H9 (cell line): ENCODE data around the gene ST3GAL5. TPM values are rescaled to one million over a fixed set of nuclear protein-coding genes. Genes with fewer than 3 reads are reported as not detected.

ENCODE experiments used
- DNase-seq: peaks from one replicate; pipeline ENCODE4 v3.0.0-alpha.2; 2017
- H2AFZ ChIP-seq: one replicate; pipeline ENCODE4 v1.6.1; 2013; ENCODE audit warnings: mild to moderate bottlenecking, low read length, control low read depth, moderate library complexity
- H2AK5ac ChIP-seq: 2 replicates; pipeline ENCODE4 v1.6.1; 2013; ENCODE audit warnings: low read length, control low read depth, mixed read lengths; ENCODE audit not compliant: insufficient read length
- H2BK120ac ChIP-seq: one replicate; pipeline ENCODE4 v1.6.1; 2013; ENCODE audit warnings: low read depth, mild to moderate bottlenecking, low read length, control low read depth, inconsistent platforms; ENCODE audit not compliant: poor library complexity, severe bottlenecking
- H2BK12ac ChIP-seq: 2 replicates; pipeline ENCODE4 v1.6.1; 2013; ENCODE audit warnings: low read length, control low read depth, mixed read lengths, low read depth; ENCODE audit not compliant: insufficient read length
- H2BK15ac ChIP-seq: 2 replicates; pipeline ENCODE4 v1.6.1; 2013; ENCODE audit warnings: low read depth, low read length, control low read depth
- H2BK20ac ChIP-seq: one replicate; pipeline ENCODE4 v1.6.1; 2013; ENCODE audit warnings: low read depth, mild to moderate bottlenecking, low read length, control low read depth, inconsistent platforms; ENCODE audit not compliant: poor library complexity, severe bottlenecking
- H2BK5ac ChIP-seq: 2 replicates; pipeline ENCODE4 v1.6.1; 2013; ENCODE audit warnings: low read length, control low read depth, mixed read lengths; ENCODE audit not compliant: insufficient read length
- H3K14ac ChIP-seq: 2 replicates; pipeline ENCODE4 v1.6.1; 2013; ENCODE audit warnings: low read length, control low read depth; ENCODE audit not compliant: insufficient read depth
- H3K18ac ChIP-seq: 2 replicates; pipeline ENCODE4 v1.6.1; 2013; ENCODE audit warnings: low read depth, mild to moderate bottlenecking, mixed read lengths, low read length, control low read depth; ENCODE audit not compliant: insufficient read length
- H3K23ac ChIP-seq: 2 replicates; pipeline ENCODE4 v1.6.1; 2013; ENCODE audit warnings: low read length, control low read depth, mixed read lengths, low read depth; ENCODE audit not compliant: insufficient read length
- H3K23me2 ChIP-seq: 2 replicates; pipeline ENCODE4 v1.6.1; 2013; ENCODE audit warnings: low read depth, mild to moderate bottlenecking, mixed read lengths, low read length, control low read depth; ENCODE audit not compliant: insufficient read length, poor library complexity, severe bottlenecking
- H3K27ac ChIP-seq: 2 replicates; pipeline ENCODE4 v1.5.1; 2013; ENCODE audit warnings: low read length, control low read depth, mixed read lengths, low read depth; ENCODE audit not compliant: insufficient read length
- H3K27me3 ChIP-seq: 2 replicates; pipeline ENCODE4 v1.6.1; 2013; ENCODE audit warnings: low read length, control low read depth, inconsistent platforms; ENCODE audit not compliant: insufficient read depth
- H3K4ac ChIP-seq: 2 replicates; pipeline ENCODE4 v1.6.1; 2013; ENCODE audit warnings: low read depth, mild to moderate bottlenecking, control low read depth, inconsistent platforms, low read length, moderate library complexity
- H3K4me1 ChIP-seq: 2 replicates; pipeline ENCODE4 v1.6.1; 2013; ENCODE audit warnings: low read length, control low read depth, inconsistent platforms; ENCODE audit not compliant: insufficient read depth
- H3K4me2 ChIP-seq: 2 replicates; pipeline ENCODE4 v1.6.1; 2013; ENCODE audit warnings: low read length, control low read depth, mixed read lengths; ENCODE audit not compliant: insufficient read length, insufficient read depth
- H3K56ac ChIP-seq: 2 replicates; pipeline ENCODE4 v1.6.1; 2013; ENCODE audit warnings: low read depth, mild to moderate bottlenecking, mixed read lengths, low read length, control low read depth; ENCODE audit not compliant: insufficient read length
- H3K79me1 ChIP-seq: 2 replicates; pipeline ENCODE4 v1.6.1; 2013; ENCODE audit warnings: low read depth, mild to moderate bottlenecking, moderate library complexity, low read length, control low read depth, inconsistent platforms; ENCODE audit not compliant: insufficient read depth, poor library complexity, severe bottlenecking
- H3K79me2 ChIP-seq: 2 replicates; pipeline ENCODE4 v1.6.1; 2013; ENCODE audit warnings: low read length, control low read depth, inconsistent platforms; ENCODE audit not compliant: insufficient read depth
- H3K9ac ChIP-seq: 2 replicates; pipeline ENCODE4 v1.6.1; 2013; ENCODE audit warnings: low read length, control low read depth, mixed read lengths; ENCODE audit not compliant: insufficient read length; ENCODE audit errors: extremely low read depth
- H3K9me3 ChIP-seq: one replicate; pipeline ENCODE4 v1.6.1; 2013; ENCODE audit warnings: low read depth, low read length, inconsistent platforms; ENCODE audit not compliant: control insufficient read depth
- H3T11ph ChIP-seq: one replicate; pipeline ENCODE4 v1.6.1; 2013; ENCODE audit warnings: mild to moderate bottlenecking, low read length, control low read depth, inconsistent platforms
- H4K20me1 ChIP-seq: one replicate; pipeline ENCODE4 v1.6.1; 2013; ENCODE audit not compliant: control insufficient read depth, insufficient read length, insufficient read depth
- H4K5ac ChIP-seq: 2 replicates; pipeline ENCODE4 v1.6.1; 2013; ENCODE audit warnings: low read depth, mild to moderate bottlenecking, mixed read lengths, low read length, control low read depth; ENCODE audit not compliant: insufficient read length
- H4K8ac ChIP-seq: replicated peaks from 2 replicates; pipeline ENCODE4 v1.6.1; 2013; ENCODE audit warnings: low read length, control low read depth, mixed read lengths, low read depth; ENCODE audit not compliant: insufficient read length
- H4K91ac ChIP-seq: 2 replicates; pipeline ENCODE4 v1.6.1; 2013; ENCODE audit warnings: low read depth, mild to moderate bottlenecking, moderate library complexity, mixed read lengths, low read length, control low read depth; ENCODE audit not compliant: insufficient read length
- H3K27ac Mint-ChIP-seq, 3 experiments: 2 replicates in 2 of 3; 3 replicates in 1 of 3; pipeline ENCODE4 v1.8.0; 2020 to 2021; ENCODE audit warnings: mixed read lengths in 3 of 3, mild to moderate bottlenecking in 1 of 3, moderate library complexity in 1 of 3
- H3K27me3 Mint-ChIP-seq: 2 replicates; pipeline ENCODE4 v1.8.0; 2021; ENCODE audit warnings: low read depth, mild to moderate bottlenecking, moderate library complexity, mixed read lengths
- H3K36me3 Mint-ChIP-seq, 3 experiments: 2 replicates in 2 of 3; 3 replicates in 1 of 3; pipeline ENCODE4 v1.8.0; 2020 to 2021; ENCODE audit warnings: low read depth in 3 of 3, mixed read lengths in 3 of 3; ENCODE audit not compliant: insufficient read depth in 1 of 3
- H3K4me1 Mint-ChIP-seq, 2 experiments: 2 replicates each; pipeline ENCODE4 v1.8.0; 2020; ENCODE audit warnings: mixed read lengths in 2 of 2
- H3K4me3 Mint-ChIP-seq, 2 experiments: 2 replicates in 1 of 2; 3 replicates in 1 of 2; pipeline ENCODE4 v1.8.0; 2020 to 2021; ENCODE audit warnings: mild to moderate bottlenecking in 2 of 2, mixed read lengths in 2 of 2, moderate library complexity in 1 of 2
- H3K9me3 Mint-ChIP-seq, 2 experiments: 2 replicates in 1 of 2; 3 replicates in 1 of 2; pipeline ENCODE4 v1.8.0; 2020; ENCODE audit warnings: mild to moderate bottlenecking in 2 of 2, mixed read lengths in 2 of 2, moderate library complexity in 1 of 2
- CTCF ChIP-seq: fragments of 200-600 bp; sonication (generic); conservative IDR thresholded peaks from 3 replicates; pipeline ENCODE4 v1.8.0; 2021; ENCODE audit warnings: antibody characterized with exemption, mild to moderate bottlenecking
- WGBS: extraction: QIAGEN DNeasy Blood & Tissue Kit; methylation state at CpG from one replicate; pipeline ENCODE4 v1.1.7; 2013; ENCODE audit warnings: missing lambda C conversion rate, low lambda C conversion rate, mixed read lengths; ENCODE audit not compliant: insufficient read length; ENCODE audit errors: extremely low coverage; 5-methylcytosine and 5-hydroxymethylcytosine counted together
- total RNA-seq: library from RNA; stranded (reverse); gene quantifications from 2 replicates; pipeline ENCODE4 v1.2.1, GENCODE V29; 2021

Gene ST3GAL5
- total RNA-seq, 1 experiment from 2014 or later: 3.3 TPM

GRCh38 chr2:85907671-85908157, 18.9 kb upstream of the ST3GAL5 start:
- no peaks in the 10 kb centered on the region for H4K20me1 ChIP-seq
- TF ChIP-seq CTCF: no peak
- WGBS: no CpG with 5 or more reads among the region's 9 CpGs
- no peak overlapping the region for H3K9ac ChIP-seq
- no peaks in the 10 kb centered on the region for H3K36me3 Mint-ChIP-seq
- H3T11ph ChIP-seq: no peak overlapping the region
- H4K91ac ChIP-seq: no peak overlapping the region
- no peak overlapping the region for H3K27ac ChIP-seq
- no peak overlapping the region for H3K4me2 ChIP-seq
- no peak overlapping the region for H4K5ac ChIP-seq
- no peak overlapping the region for H2AK5ac ChIP-seq
- no peak overlapping the region for H4K8ac ChIP-seq
- no peak overlapping the region for H3K23ac ChIP-seq
- no peak overlapping the region for H3K27ac Mint-ChIP-seq
- peaks cover 4% of the 10 kb centered on the region; the same call in 1 of the 2 replicates for H3K27me3 Mint-ChIP-seq
- no peak overlapping the region for H3K14ac ChIP-seq
- no peak overlapping the region for H2BK15ac ChIP-seq
- no peaks in the 10 kb centered on the region for H3K79me1 ChIP-seq
- no peak overlapping the region for H2BK20ac ChIP-seq
- no peak overlapping the region for H3K4ac ChIP-seq
- H3K9me3 ChIP-seq: no peaks in the 10 kb centered on the region
- H3K27me3 ChIP-seq: no peaks in the 10 kb centered on the region
- no peak overlapping the region for H2BK120ac ChIP-seq
- H3K79me2 ChIP-seq: no peaks in the 10 kb centered on the region
- no peak overlapping the region for H2BK12ac ChIP-seq
- no peak overlapping the region for H2BK5ac ChIP-seq
- no peak overlapping the region for H2AFZ ChIP-seq
- no peak overlapping the region for H3K4me3 Mint-ChIP-seq
- H3K9me3 Mint-ChIP-seq: no peaks in the 10 kb centered on the region
- H3K4me1 Mint-ChIP-seq: peaks cover 0 to 4% of the 10 kb centered on the region in 2 experiments; a peak in 1 of 4 replicates
- H3K4me1 ChIP-seq: no peaks in the 10 kb centered on the region
- no peaks in the 10 kb centered on the region for H3K23me2 ChIP-seq
- DNase-seq: no peak
- no peak overlapping the region for H3K56ac ChIP-seq
- no peak overlapping the region for H3K18ac ChIP-seq
